Cardiac fibroblast (primary cell): ENCODE results near the gene UBA6.

Source experiments
- DNase-seq, 2 donors: peaks; one replicate each; pipeline versions ENCODE4 v3.0.0 to v3.0.0-alpha.2; 2010; ENCODE audit warnings: low read depth in 2 of 2
- H3K4me3 ChIP-seq, 2 donors: replicated peaks in 1 of 2; 1 replicate in 1 of 2; 2 replicates in 1 of 2; pipeline ENCODE4 v1.5.1; 2011; ENCODE audit warnings: low read depth in 2 of 2, low read length in 2 of 2, mild to moderate bottlenecking in 2 of 2, moderate library complexity in 1 of 2
- TF ChIP-seq, protein P1 (sequence below): IDR thresholded peaks from one replicate; pipeline ENCODE4 v1.5.1; 2011; ENCODE audit warnings: low read depth, mild to moderate bottlenecking, low read length, inconsistent platforms

Gene UBA6

DNA sequence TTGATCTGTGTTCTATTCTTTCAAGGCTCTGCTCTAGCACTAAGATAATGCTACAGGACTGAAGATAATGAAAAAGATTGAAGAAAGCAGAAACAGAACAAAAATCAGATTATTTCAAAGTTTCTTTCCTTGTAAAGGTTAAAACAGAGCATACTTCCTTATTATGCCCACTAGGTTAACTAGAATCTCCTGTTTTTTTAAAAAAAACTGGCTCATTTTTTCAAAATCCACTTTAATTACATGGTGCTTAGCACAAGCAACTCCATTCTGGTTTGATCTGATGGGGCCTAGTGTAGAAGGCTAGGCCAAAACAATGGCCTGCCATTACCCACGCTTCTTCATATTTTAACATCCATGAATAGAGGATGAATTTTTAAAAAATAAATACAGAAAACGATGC, 1.2 kb upstream of the UBA6 start:
- H3K4me3 ChIP-seq = peak overlapping the region in 1 of 2 donors; percentile 86
- TF ChIP-seq, protein P1, sequence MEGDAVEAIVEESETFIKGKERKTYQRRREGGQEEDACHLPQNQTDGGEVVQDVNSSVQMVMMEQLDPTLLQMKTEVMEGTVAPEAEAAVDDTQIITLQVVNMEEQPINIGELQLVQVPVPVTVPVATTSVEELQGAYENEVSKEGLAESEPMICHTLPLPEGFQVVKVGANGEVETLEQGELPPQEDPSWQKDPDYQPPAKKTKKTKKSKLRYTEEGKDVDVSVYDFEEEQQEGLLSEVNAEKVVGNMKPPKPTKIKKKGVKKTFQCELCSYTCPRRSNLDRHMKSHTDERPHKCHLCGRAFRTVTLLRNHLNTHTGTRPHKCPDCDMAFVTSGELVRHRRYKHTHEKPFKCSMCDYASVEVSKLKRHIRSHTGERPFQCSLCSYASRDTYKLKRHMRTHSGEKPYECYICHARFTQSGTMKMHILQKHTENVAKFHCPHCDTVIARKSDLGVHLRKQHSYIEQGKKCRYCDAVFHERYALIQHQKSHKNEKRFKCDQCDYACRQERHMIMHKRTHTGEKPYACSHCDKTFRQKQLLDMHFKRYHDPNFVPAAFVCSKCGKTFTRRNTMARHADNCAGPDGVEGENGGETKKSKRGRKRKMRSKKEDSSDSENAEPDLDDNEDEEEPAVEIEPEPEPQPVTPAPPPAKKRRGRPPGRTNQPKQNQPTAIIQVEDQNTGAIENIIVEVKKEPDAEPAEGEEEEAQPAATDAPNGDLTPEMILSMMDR = no peak
- DNase-seq = no peak

DNA sequence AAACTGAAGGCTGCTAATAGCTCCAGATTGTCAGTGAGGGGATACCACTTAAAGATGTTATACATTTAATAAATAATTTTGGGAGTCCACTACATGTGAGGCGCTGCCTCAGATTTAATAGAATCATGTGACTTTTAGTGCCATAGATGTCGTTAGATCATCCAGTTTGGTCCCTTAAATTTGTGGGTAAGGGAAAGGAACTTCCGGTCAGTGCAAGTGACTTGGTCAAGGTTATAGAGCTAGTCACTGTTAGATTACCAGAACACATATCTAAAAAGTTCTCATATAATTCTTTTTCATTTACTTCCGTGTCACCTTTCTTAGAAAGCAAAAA, 529 bp upstream of the UBA6 start:
- DNase-seq = no peak
- H3K4me3 ChIP-seq = peak overlapping the region; percentile 74 to 86
- TF ChIP-seq, protein P1 = no peak

DNA sequence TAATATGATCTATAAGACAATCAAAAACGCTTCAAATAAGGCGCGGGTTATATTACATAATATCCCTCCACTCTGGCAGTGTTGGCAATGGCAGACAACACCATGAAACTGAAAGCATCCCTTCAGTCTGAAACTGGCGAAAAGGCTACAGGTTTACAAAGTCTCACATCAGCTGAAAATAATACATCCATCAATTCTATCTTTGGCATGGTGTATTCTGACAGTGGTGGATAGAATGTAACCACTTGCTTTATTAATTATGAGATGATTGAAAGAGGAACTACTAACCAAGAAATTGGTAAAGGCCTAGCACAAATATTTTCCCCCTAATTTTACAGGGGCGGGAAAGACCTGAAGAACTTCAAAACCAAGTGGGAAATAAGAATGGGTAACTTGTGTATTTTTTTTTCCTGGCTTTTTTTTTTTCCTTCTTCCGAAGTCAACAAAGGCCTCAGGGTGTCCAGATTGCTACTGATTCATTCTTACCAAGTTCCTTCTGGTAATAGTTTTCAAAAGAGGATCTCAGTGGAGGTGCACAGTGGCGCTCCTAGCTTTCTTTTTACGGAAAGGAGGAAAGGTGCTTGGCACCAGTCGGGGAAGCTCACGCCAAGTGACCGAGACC, 728 bp downstream of the UBA6 start:
- peak in 1 of 2 donors; percentile 41 for DNase-seq

DNA sequence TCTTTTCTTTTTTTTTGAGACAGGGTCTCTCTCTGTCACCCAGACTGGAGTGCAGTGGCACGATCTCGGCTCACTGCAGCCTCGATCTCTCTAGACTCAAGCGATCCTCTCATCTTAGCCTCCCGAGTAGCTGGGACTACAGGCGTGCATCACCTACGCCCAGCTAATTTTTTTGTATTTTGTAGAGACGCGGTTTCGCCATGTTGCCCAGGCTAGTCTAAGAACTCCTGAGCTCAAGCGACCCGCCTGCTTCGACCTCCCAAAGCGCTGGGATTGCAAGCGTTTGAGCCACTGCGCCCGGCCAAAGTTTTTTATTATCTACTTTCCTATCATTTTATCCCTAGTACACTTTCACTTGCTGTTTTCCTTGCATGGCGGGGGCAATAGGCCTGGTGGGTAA, 1.4 kb downstream of the UBA6 start:
- TF ChIP-seq, protein P1 = no peak
- DNase-seq = no peak
- peak overlapping the region in 1 of 2 donors; percentile 86 for H3K4me3 ChIP-seq

More for the DNA sequence above, 728 bp downstream of the UBA6 start:
- peak overlapping the region; percentile 74 to 86 for H3K4me3 ChIP-seq
- TF ChIP-seq, protein P1 = no peak

DNA sequence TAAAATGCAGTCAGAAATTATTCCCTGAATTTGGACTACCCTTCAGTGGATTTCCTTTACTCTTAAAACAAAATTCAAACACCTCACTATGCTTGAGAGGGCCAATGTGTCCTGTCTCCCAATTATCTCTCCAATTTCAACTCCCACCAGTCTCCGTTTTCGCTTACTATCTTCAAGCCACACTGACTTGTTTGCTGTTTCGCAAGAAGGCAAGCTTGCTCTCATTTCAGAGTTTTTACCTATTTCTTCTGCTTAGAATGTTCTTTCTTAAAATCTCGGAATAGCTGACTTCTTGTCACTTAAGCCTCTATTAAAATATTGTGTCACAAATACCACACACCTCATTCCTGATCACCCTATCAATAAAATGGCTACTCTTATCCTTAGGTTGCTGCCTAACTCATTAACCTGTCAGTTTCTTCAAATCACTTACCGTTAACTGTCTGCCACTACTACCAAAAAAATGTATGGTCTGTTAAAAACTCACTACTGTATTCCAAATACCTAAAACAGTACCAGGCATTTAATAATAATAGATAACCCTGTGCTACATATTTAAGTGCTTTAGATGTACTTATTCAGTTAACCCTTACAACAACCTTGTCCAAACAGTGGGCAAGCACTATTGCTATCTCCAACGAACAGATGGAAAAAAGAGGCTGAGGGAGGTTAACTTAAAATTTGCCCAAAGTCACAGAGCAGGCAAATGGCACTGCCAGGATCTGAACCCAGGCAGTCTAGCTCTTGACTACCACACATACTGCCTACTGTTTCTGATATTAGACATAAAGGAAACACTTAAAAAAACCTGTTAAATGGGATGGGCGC, 2.9 kb downstream of the UBA6 start:
- TF ChIP-seq, protein P1 = no peak
- no peak overlapping the region for H3K4me3 ChIP-seq
- DNase-seq = no peak

DNA sequence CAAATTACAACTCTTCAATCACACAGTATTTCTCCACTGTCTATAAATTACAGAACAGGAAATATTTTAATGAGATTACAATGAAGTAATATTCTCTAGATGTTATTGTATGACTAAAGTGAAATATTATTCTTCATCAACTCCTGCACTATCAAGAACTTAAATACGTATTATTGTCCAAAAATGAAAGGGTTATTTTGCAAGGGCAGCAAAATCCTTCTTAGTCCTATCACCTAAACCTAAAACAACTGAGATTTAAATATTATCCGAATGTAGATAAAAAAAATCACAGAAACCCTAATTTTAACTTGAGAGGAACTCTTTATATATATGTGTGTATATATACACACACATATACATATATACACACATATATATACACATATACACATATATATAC, 4.9 kb downstream of the UBA6 start:
- no peak for DNase-seq
- TF ChIP-seq, protein P1 = no peak
- H3K4me3 ChIP-seq = no peak overlapping the region
